ENCODE results near the gene NDST1.

The NDST1 gene

GRCh38 chr5:150573867-150574817 lies 66.2 kb downstream of the NDST1 start:
- DNase-seq = no peak

GRCh38 chr5:150574818-150575547 lies 67.1 kb downstream of the NDST1 start:
- DNase-seq = no peak

GRCh38 chr5:150575745-150576448 lies 68.0 kb downstream of the NDST1 start:
- no peak for DNase-seq

GRCh38 chr5:150576449-150576949 lies 68.6 kb downstream of the NDST1 start:
- no peak for DNase-seq

- DNase-seq = no peak
Measured at GRCh38 chr5:150577378-150578139, 69.6 kb downstream of the NDST1 start.

GRCh38 chr5:150578781-150579461 lies 71.0 kb downstream of the NDST1 start:
- DNase-seq = no peak

- DNase-seq = no peak
Measured at GRCh38 chr5:150579462-150580400, 71.8 kb downstream of the NDST1 start.

GRCh38 chr5:150580917-150581316 lies 73.0 kb downstream of the NDST1 start:
- DNase-seq = no peak

GRCh38 chr5:150582241-150583109 lies 74.5 kb downstream of the NDST1 start:
- DNase-seq = no peak

GRCh38 chr5:150583541-150584225 lies 75.8 kb downstream of the NDST1 start:
- no peak for DNase-seq

- DNase-seq = no peak
Measured at GRCh38 chr5:150584556-150585335, 76.8 kb downstream of the NDST1 start.

GRCh38 chr5:150585781-150586341 lies 77.9 kb downstream of the NDST1 start:
- DNase-seq = no peak

- DNase-seq = no peak
Measured at GRCh38 chr5:150587016-150587415, 79.1 kb downstream of the NDST1 start.

- no peak for DNase-seq
Measured at GRCh38 chr5:150587856-150588595, 80.1 kb downstream of the NDST1 start.

- DNase-seq = no peak
Measured at GRCh38 chr5:150588596-150588890, 80.6 kb downstream of the NDST1 start.

GRCh38 chr5:150589862-150590601 lies 82.1 kb downstream of the NDST1 start:
- DNase-seq = no peak
